T47D (cell line): Measurements from ENCODE around the gene NPTX2.

Source experiments
- DNase-seq, 2 experiments: peaks; one replicate each; pipeline versions ENCODE4 v3.0.0 to v3.0.0-alpha.2; 2011 to 2012; ENCODE audit warnings: low read depth in 1 of 2, low spot score in 1 of 2
- JUND ChIP-seq: IDR thresholded peaks from 2 replicates; pipeline ENCODE4 v1.6.1; 2012; ENCODE audit warnings: low read depth
- in situ Hi-C: cut with HindIII; loops from 2 replicates; pipeline ENCODE4 v1.10.0; 2016; ENCODE audit warnings: low sequenced_read_pairs, low pct_unique_long_range_greater_than_20kb

Gene NPTX2

GRCh38 chr7:98598846-98599615 is 18.1 kb upstream of the NPTX2 start:
- in situ Hi-C loops, result no loop called here
- TF ChIP-seq JUND, result no peak
- no peak for DNase-seq

DNA sequence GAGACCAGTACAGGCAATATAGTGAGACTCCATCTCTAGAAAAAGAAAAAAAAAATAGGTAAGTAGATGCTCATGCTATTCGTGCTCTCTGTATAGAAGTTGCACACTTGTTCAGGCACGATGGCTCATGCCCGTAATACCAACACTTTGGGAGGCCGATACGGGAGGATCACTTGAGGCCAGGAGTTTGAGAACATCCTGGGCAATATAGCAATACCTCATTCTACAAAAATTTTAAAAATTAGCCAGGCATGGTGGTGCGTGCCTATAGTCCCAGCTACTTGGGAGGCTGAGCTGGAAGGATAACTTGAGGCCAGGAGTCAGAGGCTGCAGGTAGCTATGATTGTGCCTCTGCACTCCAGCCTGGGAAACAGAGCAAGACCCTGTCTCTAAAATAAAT is 17.2 kb upstream of the NPTX2 start:
- in situ Hi-C loops, result no loop called here
- DNase-seq, result no peak
- TF ChIP-seq JUND, result no peak

DNA sequence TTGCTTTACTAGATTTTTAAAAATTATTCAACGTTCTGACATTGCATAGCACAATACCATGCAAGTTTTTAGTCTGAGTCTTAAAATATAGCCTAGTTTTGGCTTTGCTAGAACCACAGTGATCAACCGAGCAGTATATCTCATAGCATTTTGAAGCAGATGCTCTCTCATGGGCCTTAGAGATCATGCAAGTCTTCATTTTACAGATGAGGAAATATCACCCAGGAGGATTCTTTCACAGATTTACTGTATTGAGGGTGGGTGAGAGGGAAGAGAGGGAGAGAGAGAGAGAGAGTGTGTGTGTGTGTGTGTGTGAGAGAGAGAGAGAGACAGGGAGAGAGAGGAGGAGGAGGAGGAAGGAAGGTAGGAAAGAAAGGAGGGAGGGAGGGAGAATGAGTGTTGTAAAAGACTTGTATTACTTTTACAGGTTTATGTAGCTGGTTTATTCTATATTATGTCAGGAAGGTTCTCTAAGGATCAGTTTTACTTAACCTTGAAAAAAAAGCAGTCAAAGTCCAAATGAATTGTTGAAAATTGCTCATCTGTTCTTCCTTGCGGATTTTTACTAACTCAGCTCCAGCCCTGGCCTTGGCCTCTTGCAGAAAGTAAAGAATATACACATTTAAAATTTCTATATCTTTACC is 14.2 kb upstream of the NPTX2 start:
- TF ChIP-seq JUND, result no peak
- in situ Hi-C loops, result no loop called here
- no peak for DNase-seq

DNA sequence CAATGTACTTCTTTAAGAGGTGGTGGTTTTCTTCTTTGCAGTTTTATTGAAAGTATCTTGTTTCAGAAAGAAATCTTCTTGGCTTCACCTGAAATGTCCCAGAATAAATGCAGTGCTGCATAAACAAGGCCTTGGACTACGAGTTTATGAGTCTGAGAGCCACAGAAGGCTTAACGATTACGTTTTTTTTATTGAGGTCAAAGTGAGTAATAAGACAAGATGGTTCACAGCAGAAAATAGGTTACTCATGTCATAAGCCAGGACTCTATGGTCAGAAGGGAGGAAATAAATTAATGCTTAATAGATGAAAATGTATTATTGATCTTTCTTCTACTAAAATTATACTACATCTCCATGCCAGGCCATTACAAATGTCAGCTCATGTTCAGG is 13.7 kb upstream of the NPTX2 start:
- DNase-seq, result no peak
- TF ChIP-seq JUND, result no peak
- in situ Hi-C loops, result no loop called here

GRCh38 chr7:98613601-98614425 is 3.3 kb upstream of the NPTX2 start:
- DNase-seq, result peak; percentile 44 to 80
- in situ Hi-C loops, result no loop called here
- TF ChIP-seq JUND, result no peak

- DNase-seq, result no peak
- TF ChIP-seq JUND, result no peak
- in situ Hi-C loops, result no loop called here
These were observed 569 bp upstream of the NPTX2 start for GRCh38 chr7:98616381-98617050.

DNA sequence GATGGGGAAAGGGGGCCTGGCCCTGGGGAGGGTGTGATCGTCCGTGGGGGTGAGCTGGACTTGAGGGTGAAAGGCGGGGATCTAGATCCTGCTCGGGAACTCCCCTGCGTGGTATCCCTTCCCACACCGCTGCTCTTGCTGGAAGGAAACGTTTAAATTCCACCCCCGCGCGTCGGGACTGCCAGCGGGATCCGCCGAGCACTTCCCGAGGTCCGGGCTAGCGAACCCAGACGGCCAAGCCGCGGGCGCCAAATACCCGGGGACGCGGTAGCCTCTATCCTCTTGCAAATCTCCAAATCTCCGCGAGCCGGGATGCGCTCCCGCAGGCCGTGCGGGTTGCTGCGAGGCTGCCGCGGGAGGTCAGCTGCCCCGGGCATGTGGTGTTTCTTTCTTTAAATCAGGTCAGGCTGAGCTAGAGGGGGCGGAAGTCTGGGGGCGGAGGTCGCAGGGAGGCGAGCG is 904 bp downstream of the NPTX2 start:
- TF ChIP-seq JUND, result no peak
- no peak for DNase-seq
- in situ Hi-C loops, result no loop called here

DNA sequence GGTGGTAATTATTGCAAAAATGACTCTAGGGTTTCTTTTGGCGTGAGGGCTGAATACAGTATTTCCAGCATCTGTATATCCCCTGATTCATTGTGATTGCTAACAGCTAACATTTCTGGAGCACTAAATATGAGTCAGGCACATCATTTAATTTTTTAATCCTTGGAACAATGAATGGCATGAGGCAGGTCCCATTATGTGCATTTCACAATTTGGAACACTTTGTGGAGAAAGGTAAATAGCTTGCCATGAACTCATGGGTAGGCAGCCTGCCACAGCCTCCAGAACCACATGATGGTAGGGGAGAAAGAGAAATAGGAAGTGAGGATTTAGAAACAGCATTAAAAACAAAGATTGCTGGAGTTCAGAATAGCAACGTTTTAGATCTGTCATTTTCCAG is 1.7 kb downstream of the NPTX2 start:
- DNase-seq, result no peak
- in situ Hi-C loops, result no loop called here
- TF ChIP-seq JUND, result no peak

- DNase-seq, result peak; percentile 27 to 55
- no peak for TF ChIP-seq JUND
- in situ Hi-C loops, result no loop called here
These were observed 2.6 kb downstream of the NPTX2 start for GRCh38 chr7:98619450-98620321.

DNA sequence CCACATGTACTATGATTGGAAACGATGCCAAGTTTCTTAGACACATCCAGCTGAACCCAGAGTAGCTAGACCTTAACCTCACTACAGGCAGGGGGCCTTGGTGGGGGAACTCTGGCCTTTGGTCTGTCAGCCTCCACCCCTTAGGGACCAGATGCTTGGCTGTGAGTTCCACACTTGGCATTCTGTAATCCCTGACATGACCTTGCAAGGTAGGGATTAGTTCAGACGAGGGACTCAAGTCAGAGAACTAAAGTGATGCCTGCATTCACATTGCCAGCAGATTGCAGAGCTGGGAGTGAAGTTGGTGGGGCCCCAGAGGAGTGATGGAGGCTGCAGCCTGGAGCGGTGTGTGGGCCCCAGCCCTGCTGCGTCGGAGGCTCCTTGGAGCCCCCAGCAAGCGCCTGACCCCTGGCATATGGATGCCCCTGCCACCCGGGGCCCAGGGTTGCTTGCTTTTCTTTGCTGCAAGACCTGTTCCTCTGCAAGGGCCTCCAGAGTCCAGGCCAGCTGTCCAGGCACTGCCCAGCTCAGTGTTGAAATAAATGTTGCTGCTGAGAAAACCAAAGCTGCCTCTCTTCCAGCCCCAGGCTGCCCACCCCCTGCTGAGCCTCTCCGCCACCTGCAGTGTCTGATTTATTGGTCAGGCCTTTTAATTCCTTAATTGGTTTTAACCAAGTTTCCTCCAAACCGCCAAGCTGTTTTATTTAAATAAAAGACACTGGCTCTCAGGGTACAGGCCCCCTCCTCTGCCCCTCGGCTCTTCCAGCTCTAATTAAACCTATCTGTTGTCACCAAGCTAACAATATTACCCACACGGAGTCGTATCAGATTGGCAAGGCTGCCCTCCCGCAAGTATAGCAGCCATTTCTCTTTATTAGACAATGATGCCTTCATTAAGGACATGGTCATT is 4.7 kb downstream of the NPTX2 start:
- TF ChIP-seq JUND, result no peak
- in situ Hi-C loops, result no loop called here
- no peak for DNase-seq

GRCh38 chr7:98622926-98623325 is 5.8 kb downstream of the NPTX2 start:
- no peak for TF ChIP-seq JUND
- no peak for DNase-seq
- in situ Hi-C loops, result no loop called here
